ENCODE data around the gene PRLR.
"Not testable (repeated sequence)": the region's sequence is repeated elsewhere in the genome, so short reads cannot be mapped to it uniquely, and the experiment has no call there.

PRLR gene

DNA sequence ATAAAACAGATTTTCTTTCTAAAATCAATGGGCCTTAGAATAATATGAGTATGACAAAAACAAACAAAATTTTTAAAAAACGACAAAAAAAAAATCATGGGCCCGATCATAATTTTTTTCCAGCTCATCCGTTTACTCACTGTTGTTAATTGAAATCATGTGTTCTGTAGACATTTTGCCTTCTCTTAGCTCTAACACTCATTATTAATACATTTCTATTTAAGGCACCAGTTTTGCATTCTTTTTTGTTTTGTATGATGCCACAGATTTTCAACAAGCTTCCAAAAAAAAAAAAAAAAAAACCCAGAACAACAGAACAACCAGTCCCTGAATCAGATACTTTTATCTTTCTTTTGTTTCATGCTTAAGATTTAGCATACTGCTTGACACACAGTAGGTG is 86.4 kb downstream of the PRLR start:
- in situ Hi-C loops (cut with MboI; ENCODE audit: low pct_unique_long_range_greater_than_20kb, low sequenced_read_pairs): no loop called here
- no peak for DNase-seq

- in situ Hi-C loops (cut with MboI; ENCODE audit: low pct_unique_long_range_greater_than_20kb, low sequenced_read_pairs): no loop called here
- DNase-seq: no peak
Observed at GRCh38 chr5:35141739-35142138, 88.5 kb downstream of the PRLR start.

- in situ Hi-C loops (cut with MboI; ENCODE audit: low pct_unique_long_range_greater_than_20kb, low sequenced_read_pairs): no loop called here
- no peak for DNase-seq
Observed at GRCh38 chr5:35138232-35138631, 92.1 kb downstream of the PRLR start.

GRCh38 chr5:35136386-35136785 is 93.9 kb downstream of the PRLR start:
- in situ Hi-C loops (cut with MboI; ENCODE audit: low pct_unique_long_range_greater_than_20kb, low sequenced_read_pairs): no loop called here
- DNase-seq: no peak

- in situ Hi-C loops (cut with MboI; ENCODE audit: low pct_unique_long_range_greater_than_20kb, low sequenced_read_pairs): no loop called here
- no peak for DNase-seq
Observed at GRCh38 chr5:35135239-35135700, 95.0 kb downstream of the PRLR start.

- in situ Hi-C loops (cut with MboI; ENCODE audit: low pct_unique_long_range_greater_than_20kb, low sequenced_read_pairs): no loop called here
- DNase-seq: no peak
Observed at GRCh38 chr5:35134278-35135030, 95.8 kb downstream of the PRLR start.

GRCh38 chr5:35133186-35133585 is 97.1 kb downstream of the PRLR start:
- no peak for DNase-seq
- in situ Hi-C loops (cut with MboI; ENCODE audit: low pct_unique_long_range_greater_than_20kb, low sequenced_read_pairs): no loop called here

DNA sequence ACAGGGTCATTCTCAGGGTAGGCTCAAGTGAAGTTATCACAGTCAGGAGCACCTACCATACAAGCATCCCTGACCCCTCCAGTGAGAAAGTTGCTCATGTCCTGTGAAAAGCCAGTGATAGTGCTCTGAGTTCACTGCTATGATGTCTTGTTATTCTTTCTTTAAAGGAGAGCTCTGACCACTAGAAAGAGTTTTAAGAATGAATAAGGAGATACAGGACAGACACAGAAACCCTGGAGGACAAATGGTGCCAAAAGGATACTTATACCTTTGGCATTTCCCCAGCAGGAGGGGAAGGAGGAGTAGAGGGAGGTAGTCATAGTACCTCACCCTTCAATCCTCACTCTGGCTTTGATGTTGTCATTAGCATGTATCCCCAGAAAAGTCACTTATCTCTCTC is 98.6 kb downstream of the PRLR start:
- in situ Hi-C loops (cut with MboI; ENCODE audit: low pct_unique_long_range_greater_than_20kb, low sequenced_read_pairs): no loop called here
- DNase-seq: no peak

DNA sequence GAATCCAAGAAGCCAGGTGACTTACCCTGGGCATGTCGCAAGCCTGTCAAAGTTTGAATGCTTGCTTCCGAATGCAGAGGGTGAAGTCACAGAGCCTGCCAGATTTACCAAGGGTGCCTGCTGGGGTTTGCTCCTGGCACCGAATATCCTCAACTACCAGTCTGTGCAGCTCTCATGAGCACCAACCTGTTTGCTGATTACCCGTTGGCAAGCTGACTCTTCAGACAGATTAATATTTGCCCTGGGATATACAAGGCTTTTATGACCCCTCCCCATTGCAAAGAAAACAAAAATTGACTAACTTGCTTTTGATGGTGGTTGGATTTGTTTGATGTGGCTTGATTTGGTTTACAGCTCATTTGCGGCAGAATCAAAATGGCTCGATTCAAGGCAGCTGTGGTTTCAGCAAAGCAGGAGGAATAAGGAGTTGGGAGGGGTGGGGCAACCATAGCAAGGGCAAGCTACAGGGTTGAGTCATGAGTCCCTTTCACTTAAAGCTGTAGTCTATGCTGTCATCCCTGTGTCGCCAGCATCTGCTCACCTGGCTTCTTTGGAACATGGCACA is 100.3 kb downstream of the PRLR start:
- no peak for DNase-seq
- in situ Hi-C loops (cut with MboI; ENCODE audit: low pct_unique_long_range_greater_than_20kb, low sequenced_read_pairs): no loop called here

- in situ Hi-C loops (cut with MboI; ENCODE audit: low pct_unique_long_range_greater_than_20kb, low sequenced_read_pairs): no loop called here
- DNase-seq: no peak
Observed at GRCh38 chr5:35129276-35129675, 101.0 kb downstream of the PRLR start.

DNA sequence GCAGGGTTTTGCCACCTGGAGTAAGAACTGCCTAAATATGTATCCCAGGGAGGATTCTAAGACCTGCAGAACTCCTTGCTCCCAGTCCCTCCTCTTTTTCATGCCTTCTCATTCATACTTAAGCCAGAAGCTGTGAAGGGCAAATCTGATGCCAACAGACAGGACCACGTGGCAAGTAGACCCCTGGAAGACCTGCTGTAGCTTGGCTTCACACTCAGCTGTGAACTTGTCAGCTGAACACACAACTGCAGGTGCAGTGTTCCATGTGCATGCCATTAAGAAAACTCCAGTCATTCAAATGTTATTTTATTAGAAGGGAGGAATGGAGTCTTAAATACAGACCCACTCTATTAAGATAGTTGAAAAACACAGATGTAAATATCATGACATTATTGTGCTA is 103.3 kb downstream of the PRLR start:
- DNase-seq: no peak
- in situ Hi-C loops (cut with MboI; ENCODE audit: low pct_unique_long_range_greater_than_20kb, low sequenced_read_pairs): no loop called here

DNA sequence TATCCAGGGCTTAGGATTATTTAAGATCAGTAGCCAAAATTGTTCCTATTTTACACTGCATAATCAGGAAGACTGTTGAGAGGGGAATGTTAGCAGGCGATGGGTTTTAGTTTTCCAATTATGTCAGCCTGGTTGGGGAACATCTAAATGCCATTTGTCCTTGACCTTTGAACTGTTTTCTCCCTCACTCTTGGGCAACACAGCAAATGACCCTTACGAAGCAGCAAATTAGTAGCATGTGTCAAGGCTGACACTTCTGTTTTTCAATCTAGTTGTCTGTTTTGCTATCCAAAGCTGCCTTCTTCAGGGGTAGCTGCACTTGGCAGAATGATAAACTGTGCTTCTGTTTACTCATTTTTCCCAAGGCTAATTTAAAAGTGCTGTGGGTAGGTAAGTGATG is 104.5 kb downstream of the PRLR start:
- in situ Hi-C loops (cut with MboI; ENCODE audit: low pct_unique_long_range_greater_than_20kb, low sequenced_read_pairs): no loop called here
- no peak for DNase-seq

GRCh38 chr5:35124932-35125331 is 105.4 kb downstream of the PRLR start:
- in situ Hi-C loops (cut with MboI; ENCODE audit: low pct_unique_long_range_greater_than_20kb, low sequenced_read_pairs): no loop called here
- no peak for DNase-seq

DNA sequence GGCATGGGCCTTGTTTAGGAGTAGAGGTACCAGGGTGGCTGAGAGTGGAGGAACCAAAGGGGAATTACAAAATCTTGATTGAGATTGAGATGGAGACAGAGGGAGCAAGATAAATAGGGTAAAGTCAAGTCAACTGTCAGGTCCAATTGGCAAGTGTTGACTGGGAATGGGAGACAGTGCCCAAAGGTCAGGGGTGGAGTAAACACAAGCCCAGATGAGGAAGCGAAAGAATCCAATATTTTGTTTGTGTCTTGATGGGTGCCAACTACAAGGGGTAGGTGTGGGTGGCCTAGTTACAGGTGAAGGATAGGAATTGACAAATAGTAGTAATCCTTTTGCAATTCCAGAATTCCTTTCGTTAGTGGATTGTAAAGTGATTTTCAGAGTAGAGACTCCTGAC is 107.5 kb downstream of the PRLR start:
- in situ Hi-C loops (cut with MboI; ENCODE audit: low pct_unique_long_range_greater_than_20kb, low sequenced_read_pairs): no loop called here
- no peak for DNase-seq

GRCh38 chr5:35120715-35121114 is 109.6 kb downstream of the PRLR start:
- no peak for DNase-seq
- in situ Hi-C loops (cut with MboI; ENCODE audit: low pct_unique_long_range_greater_than_20kb, low sequenced_read_pairs): no loop called here

DNA sequence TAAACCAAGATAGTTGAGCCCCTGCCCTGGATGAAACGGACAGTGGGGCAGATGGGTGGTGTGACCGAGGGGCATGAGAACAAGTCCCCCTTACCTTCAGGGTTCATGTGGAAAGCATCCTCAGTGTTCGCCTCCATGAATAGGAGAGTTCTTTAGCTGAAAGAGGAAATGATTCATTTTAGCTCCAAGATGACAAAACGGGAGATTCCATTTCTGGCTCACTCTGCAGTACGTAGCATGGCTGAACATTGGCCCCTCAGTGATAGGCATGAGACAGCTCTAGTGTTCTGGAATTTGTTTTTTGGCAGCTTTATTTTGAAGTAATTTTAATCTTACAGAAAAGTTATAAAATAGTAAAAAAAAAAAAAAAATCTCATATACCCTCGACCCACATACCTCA is 112.3 kb downstream of the PRLR start:
- in situ Hi-C loops (cut with MboI; ENCODE audit: low pct_unique_long_range_greater_than_20kb, low sequenced_read_pairs): no loop called here
- DNase-seq: no peak

GRCh38 chr5:35115920-35116319 is 114.4 kb downstream of the PRLR start:
- in situ Hi-C loops (cut with MboI; ENCODE audit: low pct_unique_long_range_greater_than_20kb, low sequenced_read_pairs): no loop called here
- DNase-seq: no peak

DNA sequence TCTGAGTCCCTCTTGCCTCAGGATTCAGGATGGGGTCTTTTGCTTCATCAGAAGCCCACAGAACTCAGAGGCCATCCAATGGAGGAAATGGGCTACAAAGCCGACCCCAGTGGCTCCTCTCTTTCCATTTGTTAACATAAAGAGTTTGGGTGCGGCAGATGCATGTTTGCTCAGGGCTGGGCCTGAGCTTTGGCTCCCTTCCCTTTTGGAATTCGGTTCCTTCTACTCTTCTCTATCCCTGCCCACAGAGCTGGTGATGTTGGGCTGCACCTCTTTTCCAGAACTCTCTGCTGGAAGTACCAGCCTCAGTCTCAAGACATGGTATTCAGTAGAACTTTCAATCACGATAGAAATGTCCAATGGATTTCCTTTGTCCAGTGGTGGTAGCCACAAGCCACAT is 115.6 kb downstream of the PRLR start:
- in situ Hi-C loops (cut with MboI; ENCODE audit: low pct_unique_long_range_greater_than_20kb, low sequenced_read_pairs): no loop called here
- DNase-seq: no peak

- no peak for DNase-seq
- in situ Hi-C loops (cut with MboI; ENCODE audit: low pct_unique_long_range_greater_than_20kb, low sequenced_read_pairs): no loop called here
Observed at GRCh38 chr5:35112300-35112699, 118.0 kb downstream of the PRLR start.

DNA sequence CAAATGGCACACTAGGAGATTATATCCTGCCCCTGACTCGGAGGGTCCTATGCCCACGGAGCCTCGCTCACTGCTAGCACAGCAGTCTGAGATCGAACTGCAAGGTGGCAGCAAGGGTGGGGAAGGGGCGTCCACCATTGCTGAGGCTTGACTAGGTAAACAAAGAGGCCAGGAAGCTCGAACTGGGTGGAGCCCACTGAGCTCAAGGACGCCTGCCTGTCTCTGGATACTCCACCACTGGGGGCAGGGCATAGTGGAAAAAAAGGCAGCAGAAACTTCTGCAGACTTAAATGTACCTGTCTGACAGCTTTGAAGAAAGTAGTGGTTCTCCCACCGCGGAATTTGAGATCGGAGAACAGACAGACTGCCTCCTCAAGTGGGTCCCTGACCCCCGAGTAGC is 125.7 kb downstream of the PRLR start:
- in situ Hi-C loops (cut with MboI; ENCODE audit: low pct_unique_long_range_greater_than_20kb, low sequenced_read_pairs); DNase-seq: not testable (repeated sequence)

DNA sequence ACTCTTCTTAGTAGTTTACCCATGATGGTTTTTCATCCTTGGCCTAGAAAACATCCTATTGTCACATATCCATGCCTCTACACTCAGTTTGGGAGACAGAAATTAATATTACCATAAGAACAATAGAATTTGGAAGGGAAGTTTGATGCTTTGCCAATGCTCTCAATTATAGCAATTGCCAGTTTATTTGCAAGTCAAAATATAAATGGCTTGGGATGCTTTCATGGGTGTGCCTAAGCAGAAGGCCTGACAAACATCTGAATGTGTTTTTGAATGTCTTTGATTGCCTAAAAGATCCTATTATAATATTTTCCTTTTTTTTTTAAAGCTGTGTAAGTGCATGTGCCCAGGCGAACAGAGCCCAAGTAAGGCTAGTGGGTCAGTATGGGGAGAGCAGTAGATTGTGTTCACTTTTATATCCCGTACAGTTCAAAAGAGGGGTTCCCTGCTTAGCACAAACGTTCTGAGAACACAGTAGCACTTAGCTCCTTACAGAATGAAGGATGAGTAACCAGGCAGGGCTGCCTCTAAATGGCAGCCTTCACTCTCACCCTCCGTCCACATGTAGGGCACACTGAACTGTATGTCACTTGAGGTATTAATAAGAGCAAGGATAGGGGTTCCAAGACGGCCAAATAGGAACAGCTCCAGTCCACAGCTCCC is 126.5 kb downstream of the PRLR start:
- in situ Hi-C loops (cut with MboI; ENCODE audit: low pct_unique_long_range_greater_than_20kb, low sequenced_read_pairs): no loop called here
- DNase-seq: no peak

Measured in KBM-7 (cell line).